Dedifferentiated amniotic fluid mesenchymal stem cell (primary cell): ENCODE results near the gene RCAN2.
A peak's percentile ranks its signal among the peaks of the same experiment; 100 is the strongest.
"Not testable (repeated sequence)": the region's sequence is repeated elsewhere in the genome, so short reads cannot be mapped to it uniquely, and the experiment has no call there.

ENCODE experiments used
- DNase-seq: peaks from one replicate; pipeline ENCODE4 v3.0.0-alpha.2; 2016; ENCODE audit errors: extremely low spot score

The RCAN2 gene

DNA sequence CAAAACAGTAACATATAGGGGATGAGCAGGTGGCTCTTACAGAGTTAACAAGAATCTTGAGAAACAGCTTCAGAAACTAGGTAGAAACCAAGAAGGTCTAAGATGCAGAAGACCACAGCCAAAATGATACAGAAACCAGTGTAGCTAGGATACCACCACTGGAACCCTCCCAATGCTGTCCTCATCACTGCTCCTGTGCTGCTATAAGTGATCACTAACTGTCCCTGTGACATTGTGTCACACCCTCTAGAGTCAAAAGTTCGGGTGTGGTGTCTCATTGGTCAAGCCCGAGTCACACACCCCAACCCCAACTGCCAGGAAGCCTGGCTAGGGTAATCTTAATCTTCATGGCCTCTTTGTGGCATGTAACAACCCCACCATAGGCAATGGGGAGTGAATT lies 153.1 kb downstream of the RCAN2 start:
- DNase-seq: no peak

DNA sequence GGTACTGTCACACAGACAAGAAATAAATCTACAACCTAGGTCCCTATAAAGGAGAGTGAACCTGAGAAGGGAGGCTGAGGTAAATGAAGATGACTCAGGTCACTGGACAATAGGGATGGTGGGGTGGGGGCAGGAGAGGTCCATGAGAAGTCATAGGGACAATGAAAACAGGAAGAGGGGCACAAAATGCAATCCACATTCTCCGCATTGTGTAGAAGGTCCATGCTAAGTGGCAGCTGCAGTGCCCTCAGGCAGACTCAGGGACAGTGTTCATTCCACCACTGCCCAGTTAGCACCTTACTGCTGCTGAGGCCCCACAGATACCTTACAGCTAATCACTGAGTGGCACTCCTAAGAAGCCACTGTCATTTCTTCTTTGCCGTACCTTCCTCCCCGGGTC lies 156.8 kb downstream of the RCAN2 start:
- DNase-seq: no peak

GRCh38 chr6:46333481-46333880 lies 157.8 kb downstream of the RCAN2 start:
- no peak for DNase-seq

GRCh38 chr6:46332448-46332847 lies 158.8 kb downstream of the RCAN2 start:
- DNase-seq: not testable (repeated sequence)

DNA sequence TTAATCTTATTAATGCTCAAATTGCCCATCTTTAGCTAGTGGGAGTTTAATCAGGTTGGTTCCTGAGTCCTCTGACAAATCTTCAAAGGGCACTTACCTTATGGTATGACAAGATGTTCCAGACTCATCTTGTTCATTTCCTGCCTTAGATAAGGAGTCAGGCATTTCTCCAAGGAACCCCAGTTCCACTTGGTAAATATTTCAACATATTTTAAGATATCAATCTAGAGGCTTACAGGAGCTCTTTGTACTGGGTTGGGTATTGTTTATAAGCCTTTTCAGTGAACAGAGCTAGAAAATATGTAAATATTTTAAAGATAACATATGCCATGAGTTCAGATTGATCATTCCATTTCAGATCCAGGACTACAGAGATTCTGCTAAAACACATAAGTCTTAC lies 159.8 kb downstream of the RCAN2 start:
- no peak for DNase-seq

- DNase-seq: no peak
These were observed 161.7 kb downstream of the RCAN2 start for GRCh38 chr6:46329568-46329967.

DNA sequence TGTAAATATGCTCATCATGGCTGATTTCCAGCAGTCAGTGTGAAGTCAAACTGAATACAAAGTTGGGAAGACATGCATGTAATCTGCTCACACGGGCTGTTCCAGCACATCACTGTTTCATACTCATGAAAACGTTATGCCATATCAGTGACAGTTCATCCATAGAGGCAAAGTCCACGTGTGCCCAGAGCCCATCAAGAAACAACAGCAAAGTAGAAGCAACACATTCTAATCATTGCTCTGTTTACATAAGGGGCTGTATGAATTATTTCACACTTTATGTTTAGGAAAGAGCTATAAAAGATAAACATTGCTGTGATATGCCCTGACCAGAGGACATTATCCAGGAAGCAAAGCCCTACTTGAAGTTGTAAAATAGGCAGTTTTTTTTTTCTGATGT lies 163.5 kb downstream of the RCAN2 start:
- DNase-seq: no peak

DNA sequence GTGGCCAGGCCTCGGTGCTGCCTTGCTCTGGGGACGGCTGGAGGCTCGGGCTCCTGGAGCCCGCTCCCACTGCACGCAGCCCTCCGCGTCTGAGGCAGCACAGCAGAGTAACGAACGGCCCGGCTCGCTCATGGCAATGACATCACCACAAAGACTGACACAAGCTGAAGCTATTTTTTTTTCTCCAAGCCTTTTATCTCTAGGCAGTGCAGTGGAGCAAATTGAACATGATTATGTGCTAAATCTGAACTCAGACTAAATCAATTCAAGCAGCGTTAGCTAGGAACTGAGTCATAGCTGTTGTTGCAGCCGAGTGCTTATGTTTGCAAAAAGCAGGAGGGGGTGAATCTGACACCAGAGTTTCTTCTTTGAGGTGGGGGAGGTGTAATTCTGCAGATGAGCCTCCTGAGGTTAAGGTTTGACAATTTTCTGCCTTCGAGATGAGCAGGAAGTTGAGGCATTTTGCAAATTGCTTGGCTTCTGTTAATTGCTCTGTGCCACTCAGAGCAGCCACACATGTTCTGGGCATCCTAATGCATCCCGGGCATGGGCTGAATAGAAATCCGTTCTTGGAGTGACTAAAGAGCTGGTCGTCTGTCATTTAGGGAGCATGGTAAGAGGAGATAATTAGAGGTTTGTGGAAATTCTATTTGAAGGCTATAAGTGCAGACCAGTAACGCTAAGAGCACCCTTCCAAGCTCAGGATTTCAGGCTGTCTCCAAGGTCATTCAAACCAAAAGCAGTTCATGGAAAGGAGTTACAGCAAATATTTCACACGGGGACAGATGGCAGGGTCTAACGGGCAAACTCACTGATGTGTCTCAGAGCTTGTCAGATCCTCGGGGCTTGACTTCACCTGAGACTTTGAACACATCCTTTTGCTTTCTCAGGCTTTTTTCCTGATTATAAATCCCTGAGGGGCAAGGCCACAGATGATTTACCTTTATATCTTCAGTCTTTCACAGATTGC lies 165.4 kb downstream of the RCAN2 start:
- peak; percentile 73 for DNase-seq

DNA sequence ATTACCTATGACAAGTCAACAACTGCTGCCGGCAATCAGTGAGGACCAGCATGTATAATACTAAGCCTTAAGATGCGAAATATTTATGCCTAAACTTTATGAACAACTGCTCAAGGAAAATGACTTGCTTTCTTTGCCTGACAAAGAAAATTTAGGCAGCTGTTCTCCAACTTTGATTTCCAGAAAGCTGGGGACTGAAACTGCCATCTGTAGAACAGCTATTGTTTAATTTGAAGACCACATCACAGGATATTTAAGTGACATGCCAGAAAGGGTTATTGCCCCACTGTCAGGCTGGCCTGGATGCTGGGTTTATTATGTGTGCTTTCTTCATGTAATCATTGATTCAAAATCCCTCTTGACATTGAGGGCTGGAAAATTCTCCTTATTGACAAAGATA lies 166.5 kb downstream of the RCAN2 start:
- no peak for DNase-seq

- no peak for DNase-seq
These were observed 167.2 kb downstream of the RCAN2 start for GRCh38 chr6:46323966-46324622.

DNA sequence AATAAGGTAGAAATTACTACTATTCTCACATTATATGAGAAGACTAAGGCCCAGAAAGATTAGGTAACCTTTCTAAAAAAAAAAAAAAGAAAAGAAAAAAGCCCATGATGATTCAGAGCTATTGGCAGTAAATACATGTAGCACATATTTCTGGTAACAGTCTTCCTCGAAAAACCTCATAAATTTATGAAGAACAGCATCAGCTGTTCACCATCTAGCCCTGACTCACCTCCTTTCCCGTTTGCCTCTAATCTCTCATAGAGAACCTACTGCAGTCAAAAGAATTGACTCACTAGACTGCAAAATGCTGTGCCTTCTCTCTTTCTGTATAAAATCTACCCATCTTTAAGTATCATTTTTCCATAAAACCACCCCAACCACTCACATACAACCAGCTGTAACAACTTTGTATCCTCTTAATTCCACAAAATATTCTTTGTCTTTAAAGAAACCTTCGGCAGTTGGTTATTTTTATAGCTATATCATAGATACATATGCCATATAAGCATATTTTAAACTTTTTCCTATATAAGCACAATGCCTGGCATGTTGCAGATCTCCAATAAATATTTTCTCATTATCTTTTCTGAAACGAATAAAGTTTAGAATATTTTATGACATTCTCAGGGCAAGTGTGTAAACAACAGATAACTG lies 167.8 kb downstream of the RCAN2 start:
- peak; percentile 89 for DNase-seq

DNA sequence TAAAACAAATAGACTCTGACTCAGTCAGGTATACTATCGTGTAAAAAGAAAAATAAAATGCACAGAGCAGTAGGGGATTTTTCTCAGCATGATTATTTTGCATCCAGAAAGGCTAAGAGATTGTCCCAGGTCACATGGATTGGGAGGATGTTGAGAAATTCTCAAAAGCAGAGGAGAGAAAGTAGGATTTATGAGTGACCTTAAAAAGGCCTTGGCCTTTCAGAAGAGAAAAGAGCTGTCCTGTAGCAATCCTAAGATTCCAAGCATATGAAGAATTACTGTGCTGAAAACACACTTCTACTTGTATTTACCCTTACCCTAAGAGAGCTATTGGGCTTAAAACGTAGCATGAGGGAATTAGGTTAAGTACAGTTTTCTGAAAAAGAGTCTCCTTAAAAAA lies 170.7 kb downstream of the RCAN2 start:
- DNase-seq: no peak

DNA sequence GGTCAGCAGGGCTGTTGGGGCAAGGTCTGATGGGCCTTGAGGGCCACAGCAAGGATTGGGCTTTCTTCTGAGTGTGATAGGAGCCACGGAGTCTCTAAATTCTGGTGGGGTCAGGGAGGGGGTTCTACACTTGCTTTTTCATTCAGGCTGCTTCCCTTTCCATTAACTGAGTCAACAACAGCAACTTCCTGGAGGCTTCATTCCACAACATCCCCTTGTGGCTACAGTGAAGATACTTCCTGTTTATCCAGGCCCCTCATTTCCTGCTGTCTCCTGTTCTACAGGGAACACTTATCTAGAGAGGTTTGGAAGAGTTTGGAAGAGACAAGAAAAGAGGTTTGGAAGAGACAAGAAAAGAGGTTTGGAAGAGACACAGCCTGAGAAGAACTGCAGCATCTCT lies 175.7 kb downstream of the RCAN2 start:
- DNase-seq: no peak

DNA sequence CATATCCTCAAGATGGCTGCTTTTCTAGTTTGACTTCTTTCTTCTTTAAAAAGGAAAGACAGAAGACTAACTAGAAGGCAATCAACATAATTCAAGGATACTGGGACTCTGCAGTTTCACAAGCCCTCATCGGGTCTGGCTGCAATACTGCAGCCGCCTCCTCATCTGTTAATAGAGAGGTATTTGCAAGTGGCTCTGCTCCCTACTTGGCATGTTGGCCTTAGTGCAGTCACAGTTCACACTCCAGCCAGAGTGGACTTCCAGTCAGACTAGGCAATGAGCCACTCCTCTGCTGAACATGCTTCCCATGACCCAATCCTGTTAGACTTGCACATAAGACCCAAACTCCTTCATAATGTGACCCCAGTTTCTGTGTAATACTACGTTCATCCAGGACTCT lies 178.6 kb downstream of the RCAN2 start:
- DNase-seq: no peak

GRCh38 chr6:46310196-46310595 lies 181.1 kb downstream of the RCAN2 start:
- DNase-seq: no peak

DNA sequence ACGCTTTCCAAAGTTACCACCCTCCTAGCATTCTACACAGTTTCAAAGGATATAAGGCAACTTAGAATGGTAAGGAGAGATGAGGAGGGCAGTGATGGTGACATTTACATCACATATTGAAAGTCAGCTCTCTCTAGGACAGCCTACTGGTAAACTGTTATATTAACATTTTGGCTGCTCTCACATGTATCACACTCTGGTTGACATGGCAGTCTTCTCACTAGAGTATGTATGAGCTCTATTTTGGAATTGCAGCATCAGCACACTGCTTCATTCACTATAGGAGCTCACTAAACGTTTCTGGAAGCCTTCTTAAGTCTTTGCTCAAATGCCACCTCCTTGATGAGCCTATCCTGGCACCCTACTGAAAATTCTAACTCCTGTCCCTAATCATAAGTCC lies 184.8 kb downstream of the RCAN2 start:
- DNase-seq: no peak

- no peak for DNase-seq
These were observed 185.4 kb downstream of the RCAN2 start for GRCh38 chr6:46305833-46306232.

DNA sequence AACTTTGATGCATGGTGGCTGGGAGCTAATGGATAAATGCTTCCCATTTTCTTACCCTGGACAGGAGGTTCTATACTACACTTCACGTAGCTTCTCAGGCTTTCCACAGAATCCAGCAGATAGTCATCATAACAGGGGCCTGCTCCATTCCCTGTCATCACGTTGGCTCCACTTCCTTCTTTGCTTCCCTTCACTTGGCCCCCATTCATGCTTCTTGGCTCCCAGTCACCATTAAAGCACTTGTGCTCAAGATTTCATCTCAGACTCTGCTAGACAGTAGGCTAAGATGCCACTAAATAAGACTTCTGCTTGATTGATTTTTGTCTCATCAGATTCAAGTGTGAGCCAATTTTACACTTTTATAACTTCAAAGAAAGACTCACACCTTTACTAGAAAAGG lies 186.0 kb downstream of the RCAN2 start:
- no peak for DNase-seq

- DNase-seq: no peak
These were observed 188.4 kb downstream of the RCAN2 start for GRCh38 chr6:46302816-46303215.

GRCh38 chr6:46302176-46302575 lies 189.1 kb downstream of the RCAN2 start:
- no peak for DNase-seq

- no peak for DNase-seq
These were observed 192.0 kb downstream of the RCAN2 start for GRCh38 chr6:46299253-46299652.

DNA sequence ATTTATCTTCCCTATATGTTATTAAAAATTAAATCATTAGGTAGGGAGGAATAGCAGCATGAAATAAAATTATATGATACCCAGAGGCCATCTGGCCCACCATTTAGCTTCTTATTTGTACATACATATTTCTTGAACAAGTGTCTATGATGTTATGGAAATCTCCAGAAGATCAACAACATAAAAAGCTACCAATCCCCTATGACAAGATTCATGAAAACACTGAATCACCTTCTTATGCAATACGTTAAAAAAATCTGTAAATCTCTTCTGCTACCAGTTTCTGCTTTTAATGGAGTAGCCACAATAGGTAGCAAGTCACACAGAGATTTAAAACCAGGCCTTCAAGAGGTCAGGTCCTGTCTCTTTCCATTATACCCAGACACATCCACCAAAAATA lies 194.7 kb downstream of the RCAN2 start:
- no peak for DNase-seq
